Stimulated activated CD8-positive, alpha-beta memory T cell treated with anti-CD3 and anti-CD28 coated beads, Interleukin-2, amount 100 ng/mL, for 48 hours (primary cell): ENCODE results near the gene FREM1.
"Not testable (repeated sequence)": the region's sequence is repeated elsewhere in the genome, so short reads cannot be mapped to it uniquely, and the experiment has no call there.

Source experiments
- DNase-seq, 2 donors: peaks; one replicate each; pipeline ENCODE4 v3.0.0-alpha.2; 2020; ENCODE audit warnings: low read depth in 2 of 2

Gene FREM1

GRCh38 chr9:14909961-14910805 is at the start of gene FREM1:
TSS of gene FREM1 (minus strand) at chr9:14910428. CDS start at chr9:14868977, 41,451 bp downstream.
- no peak for DNase-seq

GRCh38 chr9:14958989-14959388 is 48.8 kb upstream of the FREM1 start:
- DNase-seq = no peak

GRCh38 chr9:14957109-14957508 is 46.9 kb upstream of the FREM1 start:
- no peak for DNase-seq

DNA sequence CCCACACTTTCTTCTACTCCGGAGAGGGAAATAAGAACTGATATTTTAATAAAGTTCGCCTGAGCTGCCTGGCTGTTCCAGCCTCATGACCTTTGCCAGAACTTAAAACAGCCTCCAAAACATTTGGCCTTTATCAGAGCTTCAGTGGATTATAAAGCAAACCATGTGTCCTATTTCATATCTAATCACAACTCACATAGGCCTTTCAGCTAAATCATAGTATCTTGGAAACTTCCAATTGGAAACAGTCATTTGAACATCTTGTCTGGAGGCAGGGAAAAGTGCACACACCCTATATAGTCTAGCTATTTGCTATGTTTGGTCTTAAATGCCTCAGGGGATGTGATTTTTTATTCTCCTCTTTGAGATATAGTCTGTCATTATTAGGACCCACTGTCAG is 46.0 kb upstream of the FREM1 start:
- no peak for DNase-seq

DNA sequence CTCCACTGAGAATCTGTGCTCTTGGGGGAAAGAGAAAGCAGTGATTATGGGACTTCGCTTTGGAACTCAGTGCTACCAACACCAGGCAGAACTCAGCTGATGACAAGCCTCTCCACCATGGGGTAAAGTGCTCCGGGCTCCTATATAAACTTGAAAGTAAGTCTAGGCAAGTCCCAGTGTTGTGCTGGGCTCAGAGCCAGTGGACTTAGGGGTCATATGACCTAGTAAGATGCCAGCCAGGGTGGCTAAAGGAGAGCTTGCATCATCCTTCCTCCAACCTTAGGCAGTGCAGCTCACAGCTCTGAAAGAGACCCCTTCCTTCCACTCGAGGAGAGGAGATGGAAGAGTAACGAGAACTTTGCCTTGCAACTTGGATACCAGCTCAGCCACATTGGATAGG is 35.1 kb upstream of the FREM1 start:
- DNase-seq = no peak

DNA sequence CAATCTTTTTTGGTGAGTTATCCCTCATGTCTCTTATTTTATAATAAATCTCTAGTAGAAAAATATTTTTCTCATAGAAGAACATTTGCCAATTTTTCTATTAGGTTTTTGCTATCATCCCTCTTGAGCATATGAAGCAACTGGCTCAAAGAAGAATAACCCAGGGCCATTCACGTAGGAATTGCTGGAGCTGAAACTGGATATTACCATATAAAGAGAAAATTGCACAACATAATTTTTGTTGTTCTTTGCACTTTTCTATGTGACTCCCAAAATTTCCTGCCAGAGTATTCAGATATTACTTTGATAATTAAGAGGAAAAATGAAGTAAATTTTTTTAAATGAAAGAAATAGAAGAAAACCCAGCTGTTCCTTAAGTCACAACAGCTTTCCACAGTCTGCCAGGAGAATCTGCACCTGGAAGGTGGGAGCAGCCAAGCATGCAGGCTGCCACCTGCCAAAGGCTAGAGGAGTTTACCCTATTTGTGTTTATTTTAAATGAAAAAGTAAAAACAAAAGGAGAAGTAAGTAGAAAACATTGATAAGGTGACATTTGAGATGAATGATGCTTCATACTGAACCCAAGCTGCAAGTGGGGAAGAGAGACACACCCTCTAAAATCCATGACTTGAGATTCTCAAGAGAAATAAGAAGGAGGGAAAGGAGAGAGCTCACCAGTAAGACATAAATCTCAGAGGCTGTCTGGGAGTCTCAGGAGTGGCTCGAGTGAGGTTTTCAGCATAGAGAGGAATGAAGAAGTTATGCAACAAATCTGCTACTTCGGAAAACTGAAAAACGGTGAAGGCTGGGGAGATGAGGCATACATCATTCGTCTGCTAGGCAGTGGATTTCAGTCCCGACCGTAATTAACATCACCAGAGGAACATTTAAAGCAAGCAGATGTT is 31.5 kb upstream of the FREM1 start:
- DNase-seq = no peak

- DNase-seq = no peak
Measured at GRCh38 chr9:14939378-14939777, 29.1 kb upstream of the FREM1 start.

DNA sequence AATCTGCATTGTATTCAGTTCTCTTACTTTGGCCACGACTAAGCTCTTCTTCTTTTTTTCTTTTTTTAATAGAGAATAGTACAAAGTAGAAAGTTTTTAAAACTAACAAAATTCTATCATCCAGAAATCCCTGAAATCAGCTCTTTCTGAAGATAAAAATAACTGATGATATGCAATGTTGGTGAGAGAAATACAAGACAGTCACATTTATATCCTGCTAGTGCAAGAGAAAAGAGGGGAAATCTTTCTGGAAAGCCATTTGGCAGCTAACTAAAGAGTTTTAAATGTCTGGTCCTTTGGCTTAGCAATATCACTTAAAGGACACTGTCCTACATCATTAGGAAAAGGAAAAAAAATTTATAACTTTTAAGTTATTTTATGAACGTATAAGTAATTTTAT is 27.0 kb upstream of the FREM1 start:
- no peak for DNase-seq

- DNase-seq = no peak
Measured at GRCh38 chr9:14936491-14936890, 26.3 kb upstream of the FREM1 start.

DNA sequence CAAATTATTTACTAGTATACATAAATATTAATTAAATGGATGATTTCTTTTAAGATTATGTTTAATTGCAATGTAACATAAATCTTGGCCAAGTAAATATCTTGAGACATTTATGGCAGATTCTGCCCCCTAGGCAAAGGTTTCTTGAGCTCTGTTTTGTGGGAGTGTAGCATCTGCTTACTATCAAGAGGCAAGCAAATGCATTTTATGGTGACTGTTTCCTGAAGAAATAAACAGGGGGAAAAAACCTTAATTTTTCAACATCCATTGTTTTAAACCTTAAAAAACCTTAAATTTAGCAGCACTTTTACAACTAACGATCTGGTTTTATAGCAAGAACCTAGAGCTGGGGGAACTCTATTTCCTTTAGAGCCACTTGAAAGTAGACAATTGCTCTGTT is 25.7 kb upstream of the FREM1 start:
- no peak for DNase-seq

GRCh38 chr9:14935106-14935751 is 25.0 kb upstream of the FREM1 start:
- DNase-seq = no peak

DNA sequence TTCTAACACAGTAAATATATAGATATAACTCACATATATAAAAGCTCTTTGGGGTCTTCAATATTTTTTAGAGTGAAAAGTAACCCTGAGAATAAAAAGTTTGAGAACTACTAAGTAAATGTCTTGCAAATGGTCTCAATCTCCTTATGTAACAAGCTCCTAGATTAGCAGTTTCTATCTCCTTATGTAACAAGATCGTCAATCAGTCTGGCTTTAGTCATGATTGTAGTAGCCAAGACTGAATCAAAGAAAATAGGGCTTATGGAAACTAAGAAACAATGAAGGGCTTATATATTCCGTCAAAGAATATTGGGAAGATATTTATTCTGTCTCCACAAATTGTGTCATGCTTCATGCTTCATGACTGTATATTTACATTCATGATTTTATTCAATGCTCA is 22.4 kb upstream of the FREM1 start:
- no peak for DNase-seq

GRCh38 chr9:14932231-14932630 is 22.0 kb upstream of the FREM1 start:
- no peak for DNase-seq

DNA sequence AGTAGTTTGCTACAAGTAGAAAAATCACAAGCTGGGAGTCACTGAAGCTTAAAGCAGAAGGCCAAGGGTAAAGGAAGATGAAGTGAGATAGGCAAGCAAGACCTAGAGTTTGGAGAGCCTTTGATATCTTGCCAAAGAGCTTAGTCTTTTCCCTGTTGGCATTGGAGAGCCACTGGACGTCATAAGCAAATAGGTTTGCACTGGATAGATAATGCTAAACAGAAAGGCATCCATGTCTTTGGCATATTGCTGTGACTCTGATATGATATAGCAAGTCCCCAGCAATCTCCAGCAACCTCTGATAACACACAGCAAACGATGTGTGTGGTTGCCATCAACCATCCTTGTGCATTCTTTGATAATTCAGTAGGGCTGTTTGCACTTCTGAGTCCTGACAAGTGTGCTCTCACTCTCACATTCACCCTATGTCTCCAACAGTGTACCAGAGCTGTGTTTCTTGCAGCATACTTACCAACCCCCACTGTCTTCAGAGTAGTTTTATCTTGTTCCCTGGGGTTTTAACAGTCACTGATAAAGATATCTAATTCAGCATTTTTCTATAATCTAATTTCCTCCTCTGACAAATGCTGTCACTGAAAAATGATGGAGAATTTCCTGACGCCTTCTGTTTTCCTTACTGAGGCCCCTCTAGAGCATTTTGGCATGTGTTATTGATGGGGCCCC is 16.9 kb upstream of the FREM1 start:
- no peak for DNase-seq

DNA sequence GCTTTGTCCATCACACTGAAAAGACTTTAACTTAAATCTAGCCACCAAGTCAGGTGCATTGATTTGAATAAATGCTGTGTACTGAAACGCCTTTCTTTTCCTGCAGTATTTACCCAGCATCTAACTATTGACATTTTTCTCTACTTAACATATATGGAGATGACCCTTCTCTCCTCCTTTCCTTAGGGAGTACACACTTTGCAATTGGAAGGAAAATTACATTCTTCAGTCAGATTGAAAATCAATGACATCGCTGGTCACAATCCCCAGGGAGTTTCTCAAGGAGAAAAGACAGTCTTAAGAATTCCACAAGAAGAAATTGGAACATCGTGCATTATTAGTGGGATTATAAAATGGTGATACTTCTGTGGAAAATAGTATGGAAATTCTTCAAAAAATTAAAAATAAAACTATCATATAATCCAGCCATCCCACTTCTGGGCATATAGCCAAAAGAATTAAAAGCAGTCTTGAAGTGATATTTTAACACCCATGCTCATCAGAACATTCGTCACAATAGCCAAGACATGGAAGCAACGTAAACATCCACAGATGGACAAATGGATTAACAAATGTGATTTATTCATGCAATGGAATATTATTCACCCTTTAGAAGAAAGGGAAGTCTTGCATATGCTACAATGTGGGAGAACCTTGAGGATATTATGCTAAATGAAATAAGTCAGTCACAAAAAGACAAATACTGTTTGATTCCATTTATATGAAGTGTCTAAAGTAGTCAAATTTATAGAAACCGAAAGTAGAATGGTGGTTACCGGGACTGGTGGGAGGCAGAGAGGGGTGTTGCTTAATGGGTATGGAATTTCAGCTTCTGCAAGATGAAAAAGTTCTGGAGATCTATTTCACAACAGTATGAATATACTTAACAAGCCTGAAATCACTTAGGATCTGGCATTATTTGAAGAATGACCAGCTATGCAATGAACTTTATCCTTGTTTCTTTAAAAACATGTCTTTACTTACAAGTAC is 14.3 kb upstream of the FREM1 start:
- DNase-seq = no peak

DNA sequence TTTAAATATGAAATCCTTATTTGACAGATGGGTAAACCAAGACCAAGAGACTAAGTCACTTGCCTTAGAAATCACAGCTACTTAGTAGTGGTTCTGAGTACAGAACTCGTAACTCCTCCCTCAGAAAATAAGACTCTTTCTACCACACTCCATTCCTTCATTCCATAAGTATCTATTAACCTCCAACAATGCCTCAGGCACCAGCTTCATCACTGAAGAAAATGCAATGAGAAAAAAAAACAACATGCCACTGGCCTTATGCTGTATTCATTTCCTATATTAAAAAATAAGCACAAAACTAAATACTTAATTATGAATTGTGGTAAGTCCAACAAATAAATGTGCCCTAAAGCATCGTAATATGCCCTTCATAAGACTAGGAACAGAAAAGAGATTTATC is 13.5 kb upstream of the FREM1 start:
- DNase-seq = no peak

DNA sequence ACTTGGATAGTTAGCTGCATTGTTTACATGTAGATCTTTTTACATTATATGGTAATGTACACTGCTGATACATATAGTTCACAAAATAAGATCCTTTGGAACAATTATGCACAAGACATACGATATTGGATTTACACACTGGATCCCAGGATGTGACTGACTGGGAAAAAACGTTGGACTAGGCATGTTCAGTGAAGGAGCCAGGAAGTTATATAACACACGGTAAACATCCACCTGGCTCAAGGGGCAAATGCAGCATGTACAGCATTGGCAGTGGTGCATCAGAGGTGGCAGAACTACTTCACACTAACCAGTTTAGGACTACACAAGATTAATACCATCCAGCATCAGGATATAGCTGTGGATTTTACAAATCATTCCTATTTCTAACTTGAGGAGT is 10.6 kb upstream of the FREM1 start:
- DNase-seq = not testable (repeated sequence)

DNA sequence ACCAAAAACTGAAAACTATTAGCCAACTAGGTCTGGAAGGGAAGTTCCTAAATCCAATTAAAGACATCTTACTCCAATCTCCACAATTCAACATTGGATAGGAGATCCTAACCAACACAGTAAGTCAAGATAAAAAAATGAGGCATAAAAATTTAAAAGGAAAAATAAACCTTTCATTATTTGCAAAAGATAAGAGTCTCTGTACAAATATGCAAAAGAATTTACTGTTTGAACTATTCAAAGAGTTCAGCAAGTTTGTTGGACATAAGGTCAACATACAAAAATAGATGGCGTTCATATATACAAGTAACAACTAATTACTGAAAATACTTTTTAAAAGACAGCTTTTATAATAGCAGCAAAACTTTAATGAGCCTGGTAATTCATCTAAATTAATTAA is 3.1 kb upstream of the FREM1 start:
- no peak for DNase-seq

- DNase-seq = no peak
Measured at GRCh38 chr9:14912859-14913258, 2.6 kb upstream of the FREM1 start.

- DNase-seq = no peak
Measured at GRCh38 chr9:14911046-14911445, 818 bp upstream of the FREM1 start.

GRCh38 chr9:14909601-14909960 is 647 bp downstream of the FREM1 start:
- DNase-seq = no peak
